ENCODE results near the gene ANO5. TPM values are rescaled to one million over a fixed set of nuclear protein-coding genes. Genes with fewer than 3 reads are reported as not detected.

Gene ANO5
- total and polyA plus RNA-seq, 9 of the 15 experiments (the other 6 are each of a cell fraction or from before 2014, with no cell fraction given) = 0.16 to 0.58 (median 0.28) TPM

GRCh38 chr11:22317656-22318055 lies 124.8 kb downstream of the ANO5 start:
- FAIRE-seq (no peak), DNase-seq (ENCODE audit: extremely low read depth in 1 of 4, low spot score in 3 of 4) (no peak), ATAC-seq (no peak)
- TF ChIP-seq SMAD2 (IDR thresholded peaks at IDR 0.05; ENCODE audit: low read depth, low read length) = no peak
- TF ChIP-seq TAF15 (IDR thresholded peaks at IDR 0.05; ENCODE audit: low read depth, low read length) = no peak
- TF ChIP-seq ZBTB12 (CRISPR knock-in tag; IDR thresholded peaks at IDR 0.05) = no peak
- no peak for TF ChIP-seq ZNF263 (CRISPR knock-in tag; IDR thresholded peaks at IDR 0.05; ENCODE audit: borderline replicate concordance)
- no peak for TF ChIP-seq CHCHD3 (CRISPR knock-in tag; IDR thresholded peaks at IDR 0.05)
- no peak for TF ChIP-seq ETV6 (IDR thresholded peaks at IDR 0.05; ENCODE audit: borderline replicate concordance in 1 of 2, low read depth in 2 of 2, low read length in 1 of 2)
- no peak for TF ChIP-seq ETV6 (CRISPR knock-in tag; IDR thresholded peaks at IDR 0.05; ENCODE audit: borderline replicate concordance)
- H2AFZ ChIP-seq (ENCODE audit: low read depth, low read length) = no peak overlapping the region
- H3K79me2 ChIP-seq (ENCODE audit: control insufficient read depth, insufficient read depth, low read length) = no peaks in the 10 kb centered on the region
- in situ Hi-C loops (cut with MboI) (loop anchor here (25.0 kb wide), 1 partner anchor 1680 kb away; no protein-coding TSS in a partner anchor), intact Hi-C loops (cut with micrococcal nuclease) (no loop called here)
- H3K9me3 ChIP-seq (replicated peaks; ENCODE audit: control insufficient read depth, insufficient read depth, low read depth, low read length) = no peaks in the 10 kb centered on the region
- 2% methylated on average over 15 of the region's 15 CpGs for WGBS (ENCODE audit: insufficient coverage, low coverage, missing lambda C conversion rate)
- H3K27me3 ChIP-seq (ENCODE audit: control insufficient read depth in 2 of 2, insufficient read depth in 2 of 2, low read length in 2 of 2) = no peaks in the 10 kb centered on the region
- H3K4me2 ChIP-seq (ENCODE audit: insufficient read depth, low read length) = no peak overlapping the region
- no peaks in the 10 kb centered on the region for H3K4me1 ChIP-seq (replicated peaks in 1 of 2; ENCODE audit: control insufficient read depth in 2 of 2, insufficient read depth in 2 of 2, low read length in 2 of 2)
- ChIA-PET POLR2A (interaction anchor here (0.7 to 0.8 kb wide), 4 partner anchors 11 to 506 kb away, joined by 3 read pairs; no protein-coding TSS in a partner anchor), CTCF (ENCODE audit: low intra/inter-chr PET ratio) (no interaction called here)
- no TSS peak for BruUV-seq (replicated peaks)
- no peak overlapping the region for H3K27ac ChIP-seq (ENCODE audit: extremely low read depth, low read depth, low read length)
- H3K9me1 ChIP-seq (ENCODE audit: control insufficient read depth, insufficient read depth, low read length) = no peaks in the 10 kb centered on the region
- no peaks in the 10 kb centered on the region for H4K20me1 ChIP-seq (replicated peaks; ENCODE audit: control insufficient read depth, insufficient read depth, low read length)
- no peak overlapping the region for H3K4me3 ChIP-seq
- H3K9ac ChIP-seq (ENCODE audit: insufficient read depth in 1 of 2, low read depth in 2 of 2, low read length in 2 of 2) = no peak overlapping the region
- H3K36me3 ChIP-seq (ENCODE audit: control insufficient read depth, insufficient read depth, low read length) = no peaks in the 10 kb centered on the region
